B cell (primary cell): ENCODE results near the gene PXN. TPM values are rescaled to one million over a fixed set of nuclear protein-coding genes. Genes with fewer than 3 reads are reported as not detected.

ENCODE experiments used
- ATAC-seq: fragments of 200-7000 bp; cut with Tn5 transposase; one replicate; pipeline ENCODE4 v1.10.0; 2021; ENCODE audit warnings: low read depth, mild to moderate bottlenecking, moderate number of reproducible peaks, moderate library complexity
- CTCF ChIA-PET: fragments of 350-600 bp; sonication (Branson Sonifier 250); formaldehyde crosslinking; loops from one replicate; lab custom pipeline; 2021; ENCODE audit warnings: antibody characterized with exemption, inconsistent platforms; lab: Charles Lee
- POLR2A ChIA-PET: fragments of 350-600 bp; sonication (Branson Sonifier 250); formaldehyde crosslinking; loops from one replicate; lab custom pipeline; 2021; ENCODE audit warnings: antibody characterized with exemption; lab: Charles Lee
- DNase-seq: peaks from one replicate; pipeline ENCODE4 v3.0.0; 2013
- H2AFZ ChIP-seq: 2 replicates; pipeline ENCODE4 v1.6.1; 2012; ENCODE audit warnings: mild to moderate bottlenecking, low read depth, low read length; ENCODE audit not compliant: insufficient read depth, poor library complexity, severe bottlenecking
- H3K27ac ChIP-seq, 2 donors: 1 replicate in 1 of 2; 2 replicates in 1 of 2; pipeline ENCODE4 v1.5.1; 2012 to 2013; ENCODE audit warnings: low read length in 2 of 2, mild to moderate bottlenecking in 2 of 2, moderate library complexity in 1 of 2
- H3K27me3 ChIP-seq, 4 experiments: fragments of 200-600 bp in 1 of 4; sonication (generic) in 1 of 4; replicated peaks in 1 of 4; 1 replicate in 2 of 4; 2 replicates in 2 of 4; pipeline versions ENCODE4 v1.6.1 to v1.7.0; 2013 to 2016; ENCODE audit warnings: low read length in 3 of 4, mild to moderate bottlenecking in 2 of 4, mixed read lengths in 1 of 4, moderate library complexity in 1 of 4; ENCODE audit not compliant: insufficient read depth in 4 of 4, control insufficient read depth in 3 of 4; ENCODE audit errors: control extremely low read depth in 1 of 4
- H3K36me3 ChIP-seq, 2 experiments: replicated peaks in 1 of 2; 1 replicate in 1 of 2; 2 replicates in 1 of 2; pipeline versions ENCODE4 v1.6.1 to v1.7.1; 2013; ENCODE audit warnings: low read length in 1 of 2; ENCODE audit not compliant: insufficient read depth in 2 of 2, control insufficient read depth in 1 of 2; ENCODE audit errors: control extremely low read depth in 1 of 2, extremely low read depth in 1 of 2
- H3K4me1 ChIP-seq, 2 donors: fragments of 200-600 bp in 1 of 2; sonication (generic) in 1 of 2; 1 replicate in 1 of 2; 2 replicates in 1 of 2; pipeline versions ENCODE4 v1.5.1 to v1.6.1; 2013 to 2017; ENCODE audit warnings: low read length in 2 of 2; ENCODE audit not compliant: control insufficient read depth in 2 of 2, insufficient read depth in 2 of 2
- H3K4me2 ChIP-seq: replicated peaks from 2 replicates; pipeline ENCODE3; 2012; ENCODE audit warnings: mild to moderate bottlenecking, low read depth, low read length; ENCODE audit not compliant: poor library complexity, severe bottlenecking
- H3K4me3 ChIP-seq, 5 experiments: fragments of 200-600 bp in 1 of 5; sonication (generic) in 1 of 5; 1 replicate in 3 of 5; 2 replicates in 2 of 5; pipeline versions ENCODE4 v1.5.1 to v1.7.0; 2011 to 2016; ENCODE audit warnings: low read length in 4 of 5, mild to moderate bottlenecking in 4 of 5, low read depth in 2 of 5, control low read depth in 1 of 5, moderate library complexity in 1 of 5; ENCODE audit not compliant: insufficient read depth in 1 of 5; ENCODE audit errors: control extremely low read depth in 1 of 5, extremely low read depth in 1 of 5
- H3K79me2 ChIP-seq: fragments of 200-600 bp; sonication (generic); one replicate; pipeline ENCODE4 v1.6.0; 2016; ENCODE audit warnings: low read length; ENCODE audit not compliant: control insufficient read depth, insufficient read depth
- H3K9ac ChIP-seq: fragments of 200-600 bp; sonication (generic); 2 replicates; pipeline ENCODE4 v1.6.1; 2017; ENCODE audit warnings: mild to moderate bottlenecking, low read length, moderate library complexity
- H3K9me3 ChIP-seq, 3 donors: one replicate each; pipeline versions ENCODE4 v1.6.1 to v1.7.1; 2013; ENCODE audit warnings: low read length in 2 of 3; ENCODE audit not compliant: control insufficient read depth in 2 of 3, insufficient read depth in 1 of 3; ENCODE audit errors: control extremely low read depth in 1 of 3
- H4K20me1 ChIP-seq: 2 replicates; pipeline ENCODE4 v1.6.0; 2012; ENCODE audit warnings: mild to moderate bottlenecking, low read length; ENCODE audit not compliant: insufficient read depth, control insufficient read depth, poor library complexity, severe bottlenecking
- H3K27ac Mint-ChIP-seq: one replicate; pipeline ENCODE4 v1.8.0; 2021; ENCODE audit warnings: mixed read lengths
- H3K27me3 Mint-ChIP-seq: one replicate; pipeline ENCODE4 v1.8.0; 2021; ENCODE audit warnings: mixed read lengths
- H3K4me1 Mint-ChIP-seq: one replicate; pipeline ENCODE4 v1.8.0; 2021; ENCODE audit warnings: mixed read lengths
- H3K4me3 Mint-ChIP-seq: one replicate; pipeline ENCODE4 v1.8.0; 2021; ENCODE audit warnings: mixed read lengths
- H3K9me3 Mint-ChIP-seq: one replicate; pipeline ENCODE4 v1.8.0; 2022; ENCODE audit warnings: mixed read lengths; ENCODE audit not compliant: insufficient read depth
- CTCF ChIP-seq: fragments of 200-600 bp; IDR thresholded peaks from one replicate; pipeline ENCODE4 v1.8.0; 2022; ENCODE audit warnings: antibody characterized with exemption, mild to moderate bottlenecking
- EZH2 ChIP-seq: IDR thresholded peaks from 2 replicates; pipeline ENCODE4 v1.6.1; 2012; ENCODE audit warnings: borderline replicate concordance, low read depth, mild to moderate bottlenecking, moderate library complexity, low read length; ENCODE audit not compliant: insufficient read depth, poor library complexity, severe bottlenecking
- WGBS: methylation state at CpG from one replicate; pipeline ENCODE4 v1.1.5; 2013; ENCODE audit warnings: missing lambda C conversion rate; ENCODE audit not compliant: insufficient coverage; 5-methylcytosine and 5-hydroxymethylcytosine counted together
- intact Hi-C: fragments of 100-400 bp; cut with micrococcal nuclease; formaldehyde crosslinking; loops from one replicate; pipeline ENCODE4 v1.10.0; 2022
- polyA plus RNA-seq: library from polyadenylated mRNA; depleted of rRNA; stranded (reverse); fragments of >200 nt; gene quantifications from 2 replicates; pipeline ENCODE4 v1.2.3, GENCODE V29; 2012
- total RNA-seq, 2 donors: library from RNA; stranded (reverse); fragments of 120-200 nt in 1 of 2; gene quantifications; 1 replicate in 1 of 2; 2 replicates in 1 of 2; pipeline versions ENCODE4 v1.2.3 to v1.2.4, GENCODE V29; 2013 to 2022

The PXN gene
- total and polyA plus RNA-seq, 2 donors (not counting 1 experiment from before 2014, with no cell fraction given) = 2.0 to 3.1 TPM

- Mint-ChIP-seq H3K4me1 (peaks cover 51% of the 10 kb centered on the region), H3K27ac (peak overlapping the region; percentile 5), H3K4me3 (peak overlapping the region; percentile 56), H3K9me3 (no peaks in the 10 kb centered on the region), H3K27me3 (peaks cover 48% of the 10 kb centered on the region)
- H3K4me2 ChIP-seq = peak overlapping the region; percentile 66
- no peak overlapping the region for H3K27ac ChIP-seq
- no peaks in the 10 kb centered on the region for H3K36me3 ChIP-seq
- TF ChIP-seq CTCF = no peak
- TF ChIP-seq EZH2 = no peak
- H3K4me3 ChIP-seq = no peak overlapping the region
- H3K79me2 ChIP-seq = peaks cover 9% of the 10 kb centered on the region
- 86% methylated on average over 7 of the region's 8 CpGs for WGBS
- H3K9ac ChIP-seq = no peak overlapping the region
- ChIA-PET CTCF (interaction anchor here (0.6 to 7.2 kb wide), 5 partner anchors 12 to 58 kb away, joined by 3 to 54 read pairs (median 4); partner anchors contain the start of gene PXN), POLR2A (interaction anchor here (0.6 to 1.2 kb wide), 2 partner anchors 41 to 136 kb away, joined by 3 to 5 read pairs; partner anchors contain the start of gene RNU4-2)
- peaks cover 59 to 60% of the 10 kb centered on the region in 2 donors for H3K4me1 ChIP-seq
- H4K20me1 ChIP-seq = peaks cover 24% of the 10 kb centered on the region
- peak; percentile 66 for DNase-seq
- H3K27me3 ChIP-seq = peaks cover 0 to 65% (median 40%) of the 10 kb centered on the region in 4 experiments
- peak; percentile 42 for ATAC-seq
- intact Hi-C loops = loop anchor here (2.0 kb wide), 1 partner anchor 15 kb away; the partner anchor contains the start of gene PXN
- no peak overlapping the region for H2AFZ ChIP-seq
- H3K9me3 ChIP-seq = peaks cover 0 to 8% (median 0%) of the 10 kb centered on the region in 3 donors
Observed at GRCh38 chr12:120249875-120250795, 15.4 kb downstream of the PXN start.
